H9 (cell line): ENCODE measurements around the gene LST1. TPM values are rescaled to one million over a fixed set of nuclear protein-coding genes. Genes with fewer than 3 reads are reported as not detected.

Experiments
- DNase-seq: peaks from one replicate; pipeline ENCODE4 v3.0.0-alpha.2; 2017
- H2AFZ ChIP-seq: one replicate; pipeline ENCODE4 v1.6.1; 2013; ENCODE audit warnings: mild to moderate bottlenecking, low read length, control low read depth, moderate library complexity
- H2AK5ac ChIP-seq: 2 replicates; pipeline ENCODE4 v1.6.1; 2013; ENCODE audit warnings: low read length, control low read depth, mixed read lengths; ENCODE audit not compliant: insufficient read length
- H2BK120ac ChIP-seq: one replicate; pipeline ENCODE4 v1.6.1; 2013; ENCODE audit warnings: low read depth, mild to moderate bottlenecking, low read length, control low read depth, inconsistent platforms; ENCODE audit not compliant: poor library complexity, severe bottlenecking
- H2BK12ac ChIP-seq: 2 replicates; pipeline ENCODE4 v1.6.1; 2013; ENCODE audit warnings: low read length, control low read depth, mixed read lengths, low read depth; ENCODE audit not compliant: insufficient read length
- H2BK15ac ChIP-seq: 2 replicates; pipeline ENCODE4 v1.6.1; 2013; ENCODE audit warnings: low read depth, low read length, control low read depth
- H2BK20ac ChIP-seq: one replicate; pipeline ENCODE4 v1.6.1; 2013; ENCODE audit warnings: low read depth, mild to moderate bottlenecking, low read length, control low read depth, inconsistent platforms; ENCODE audit not compliant: poor library complexity, severe bottlenecking
- H2BK5ac ChIP-seq: 2 replicates; pipeline ENCODE4 v1.6.1; 2013; ENCODE audit warnings: low read length, control low read depth, mixed read lengths; ENCODE audit not compliant: insufficient read length
- H3K14ac ChIP-seq: 2 replicates; pipeline ENCODE4 v1.6.1; 2013; ENCODE audit warnings: low read length, control low read depth; ENCODE audit not compliant: insufficient read depth
- H3K18ac ChIP-seq: 2 replicates; pipeline ENCODE4 v1.6.1; 2013; ENCODE audit warnings: low read depth, mild to moderate bottlenecking, mixed read lengths, low read length, control low read depth; ENCODE audit not compliant: insufficient read length
- H3K23ac ChIP-seq: 2 replicates; pipeline ENCODE4 v1.6.1; 2013; ENCODE audit warnings: low read length, control low read depth, mixed read lengths, low read depth; ENCODE audit not compliant: insufficient read length
- H3K23me2 ChIP-seq: 2 replicates; pipeline ENCODE4 v1.6.1; 2013; ENCODE audit warnings: low read depth, mild to moderate bottlenecking, mixed read lengths, low read length, control low read depth; ENCODE audit not compliant: insufficient read length, poor library complexity, severe bottlenecking
- H3K27ac ChIP-seq: 2 replicates; pipeline ENCODE4 v1.5.1; 2013; ENCODE audit warnings: low read length, control low read depth, mixed read lengths, low read depth; ENCODE audit not compliant: insufficient read length
- H3K27me3 ChIP-seq: 2 replicates; pipeline ENCODE4 v1.6.1; 2013; ENCODE audit warnings: low read length, control low read depth, inconsistent platforms; ENCODE audit not compliant: insufficient read depth
- H3K4ac ChIP-seq: 2 replicates; pipeline ENCODE4 v1.6.1; 2013; ENCODE audit warnings: low read depth, mild to moderate bottlenecking, control low read depth, inconsistent platforms, low read length, moderate library complexity
- H3K4me1 ChIP-seq: 2 replicates; pipeline ENCODE4 v1.6.1; 2013; ENCODE audit warnings: low read length, control low read depth, inconsistent platforms; ENCODE audit not compliant: insufficient read depth
- H3K4me2 ChIP-seq: 2 replicates; pipeline ENCODE4 v1.6.1; 2013; ENCODE audit warnings: low read length, control low read depth, mixed read lengths; ENCODE audit not compliant: insufficient read length, insufficient read depth
- H3K56ac ChIP-seq: 2 replicates; pipeline ENCODE4 v1.6.1; 2013; ENCODE audit warnings: low read depth, mild to moderate bottlenecking, mixed read lengths, low read length, control low read depth; ENCODE audit not compliant: insufficient read length
- H3K79me1 ChIP-seq: 2 replicates; pipeline ENCODE4 v1.6.1; 2013; ENCODE audit warnings: low read depth, mild to moderate bottlenecking, moderate library complexity, low read length, control low read depth, inconsistent platforms; ENCODE audit not compliant: insufficient read depth, poor library complexity, severe bottlenecking
- H3K79me2 ChIP-seq: 2 replicates; pipeline ENCODE4 v1.6.1; 2013; ENCODE audit warnings: low read length, control low read depth, inconsistent platforms; ENCODE audit not compliant: insufficient read depth
- H3K9ac ChIP-seq: 2 replicates; pipeline ENCODE4 v1.6.1; 2013; ENCODE audit warnings: low read length, control low read depth, mixed read lengths; ENCODE audit not compliant: insufficient read length; ENCODE audit errors: extremely low read depth
- H3K9me3 ChIP-seq: one replicate; pipeline ENCODE4 v1.6.1; 2013; ENCODE audit warnings: low read depth, low read length, inconsistent platforms; ENCODE audit not compliant: control insufficient read depth
- H3T11ph ChIP-seq: one replicate; pipeline ENCODE4 v1.6.1; 2013; ENCODE audit warnings: mild to moderate bottlenecking, low read length, control low read depth, inconsistent platforms
- H4K20me1 ChIP-seq: one replicate; pipeline ENCODE4 v1.6.1; 2013; ENCODE audit not compliant: control insufficient read depth, insufficient read length, insufficient read depth
- H4K5ac ChIP-seq: 2 replicates; pipeline ENCODE4 v1.6.1; 2013; ENCODE audit warnings: low read depth, mild to moderate bottlenecking, mixed read lengths, low read length, control low read depth; ENCODE audit not compliant: insufficient read length
- H4K8ac ChIP-seq: replicated peaks from 2 replicates; pipeline ENCODE4 v1.6.1; 2013; ENCODE audit warnings: low read length, control low read depth, mixed read lengths, low read depth; ENCODE audit not compliant: insufficient read length
- H4K91ac ChIP-seq: 2 replicates; pipeline ENCODE4 v1.6.1; 2013; ENCODE audit warnings: low read depth, mild to moderate bottlenecking, moderate library complexity, mixed read lengths, low read length, control low read depth; ENCODE audit not compliant: insufficient read length
- H3K27ac Mint-ChIP-seq, 3 experiments: 2 replicates in 2 of 3; 3 replicates in 1 of 3; pipeline ENCODE4 v1.8.0; 2020 to 2021; ENCODE audit warnings: mixed read lengths in 3 of 3, mild to moderate bottlenecking in 1 of 3, moderate library complexity in 1 of 3
- H3K27me3 Mint-ChIP-seq: 2 replicates; pipeline ENCODE4 v1.8.0; 2021; ENCODE audit warnings: low read depth, mild to moderate bottlenecking, moderate library complexity, mixed read lengths
- H3K36me3 Mint-ChIP-seq, 3 experiments: 2 replicates in 2 of 3; 3 replicates in 1 of 3; pipeline ENCODE4 v1.8.0; 2020 to 2021; ENCODE audit warnings: low read depth in 3 of 3, mixed read lengths in 3 of 3; ENCODE audit not compliant: insufficient read depth in 1 of 3
- H3K4me1 Mint-ChIP-seq, 2 experiments: 2 replicates each; pipeline ENCODE4 v1.8.0; 2020; ENCODE audit warnings: mixed read lengths in 2 of 2
- H3K4me3 Mint-ChIP-seq, 2 experiments: 2 replicates in 1 of 2; 3 replicates in 1 of 2; pipeline ENCODE4 v1.8.0; 2020 to 2021; ENCODE audit warnings: mild to moderate bottlenecking in 2 of 2, mixed read lengths in 2 of 2, moderate library complexity in 1 of 2
- H3K9me3 Mint-ChIP-seq, 2 experiments: 2 replicates in 1 of 2; 3 replicates in 1 of 2; pipeline ENCODE4 v1.8.0; 2020; ENCODE audit warnings: mild to moderate bottlenecking in 2 of 2, mixed read lengths in 2 of 2, moderate library complexity in 1 of 2
- CTCF ChIP-seq: fragments of 200-600 bp; sonication (generic); conservative IDR thresholded peaks from 3 replicates; pipeline ENCODE4 v1.8.0; 2021; ENCODE audit warnings: antibody characterized with exemption, mild to moderate bottlenecking
- WGBS: extraction: QIAGEN DNeasy Blood & Tissue Kit; methylation state at CpG from one replicate; pipeline ENCODE4 v1.1.7; 2013; ENCODE audit warnings: missing lambda C conversion rate, low lambda C conversion rate, mixed read lengths; ENCODE audit not compliant: insufficient read length; ENCODE audit errors: extremely low coverage; 5-methylcytosine and 5-hydroxymethylcytosine counted together
- total RNA-seq: library from RNA; stranded (reverse); gene quantifications from 2 replicates; pipeline ENCODE4 v1.2.1, GENCODE V29; 2021

LST1 gene
- total RNA-seq, 1 experiment from 2014 or later: not detected

DNA sequence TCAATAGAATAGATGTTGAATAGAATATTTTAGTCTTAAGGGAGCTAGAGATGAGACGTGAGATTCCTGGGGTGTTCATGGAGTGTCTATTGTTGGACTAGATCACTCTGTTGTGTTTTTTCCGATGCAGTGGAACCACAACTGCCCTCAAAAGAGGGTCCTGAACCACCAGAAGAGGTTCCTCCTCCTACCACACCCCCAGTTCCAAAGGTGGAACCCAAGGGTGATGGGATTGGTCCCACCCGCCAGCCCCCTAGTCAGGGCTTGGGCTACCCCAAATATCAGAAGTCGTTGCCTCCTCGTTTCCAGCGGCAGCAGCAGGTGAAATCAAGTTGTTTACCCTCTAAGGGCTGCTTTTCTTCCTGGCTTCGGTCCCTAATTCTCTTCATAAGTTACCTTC lies 42.9 kb downstream of the LST1 start:
- Histone ChIP-seq H2BK15ac (no peak overlapping the region), H2BK12ac (no peak overlapping the region), H3K79me2 (no peaks in the 10 kb centered on the region), H3K27me3 (no peaks in the 10 kb centered on the region), H3K18ac (no peak overlapping the region), H4K5ac (no peak overlapping the region), H3K4me2 (no peak overlapping the region), H3K79me1 (peaks cover 3% of the 10 kb centered on the region), H4K91ac (no peak overlapping the region), H3K23ac (no peak overlapping the region), H2AFZ (no peak overlapping the region), H2BK5ac (no peak overlapping the region), H3K27ac (no peak overlapping the region), H3K23me2 (no peaks in the 10 kb centered on the region), H3K9ac (no peak overlapping the region), H3K4me1 (no peaks in the 10 kb centered on the region), H3K4ac (no peak overlapping the region), H2AK5ac (no peak overlapping the region), H3T11ph (no peak overlapping the region), H3K56ac (no peak overlapping the region), H2BK20ac (no peak overlapping the region), H2BK120ac (no peak overlapping the region), H3K9me3 (no peaks in the 10 kb centered on the region), H4K20me1 (no peaks in the 10 kb centered on the region), H3K14ac (no peak overlapping the region), H4K8ac (no peak overlapping the region)
- no CpG with 5 or more reads among the region's 7 CpGs for WGBS
- Mint-ChIP-seq H3K27ac (peak overlapping the region in 2 of 3 experiments; percentile 35 to 83; a peak in 3 of 7 replicates), H3K4me1 (peaks cover 0 to 3% of the 10 kb centered on the region in 2 experiments; a peak in 1 of 4 replicates), H3K27me3 (no peaks in the 10 kb centered on the region; the same call in 1 of the 2 replicates), H3K9me3 (no peaks in the 10 kb centered on the region), H3K36me3 (peaks cover 89 to 100% (median 100%) of the 10 kb centered on the region in 3 experiments), H3K4me3 (no peak overlapping the region)
- no peak for DNase-seq
- TF ChIP-seq CTCF: no peak
